Tibial nerve (tissue), 4 donors: ENCODE data around the gene ODF2.

Experiments
- CTCF ChIP-seq, 5 experiments: fragments of 200-600 bp in 3 of 5; fragments of 450-650 bp in 2 of 5; sonication (generic) in 3 of 5; IDR thresholded peaks; one replicate each; pipeline ENCODE4 v1.5.1; 2016 to 2019; ENCODE audit warnings: antibody characterized with exemption in 5 of 5, mild to moderate bottlenecking in 3 of 5, moderate library complexity in 2 of 5
- EP300 ChIP-seq, 2 donors: sonication (generic); formaldehyde crosslinking; IDR thresholded peaks; one replicate each; pipeline ENCODE4 v1.6.1; 2017; ENCODE audit warnings: antibody characterized with exemption in 2 of 2, mild to moderate bottlenecking in 1 of 2
- POLR2A ChIP-seq, 2 donors: fragments of 450-650 bp; IDR thresholded peaks; one replicate each; pipeline ENCODE4 v1.6.1; 2017; ENCODE audit warnings: antibody characterized with exemption in 2 of 2, mild to moderate bottlenecking in 2 of 2, moderate library complexity in 2 of 2

GRCh38 chr9:128498911-128499310, 43.1 kb downstream of the ODF2 start:
- TF ChIP-seq POLR2A (IDR thresholded peaks at IDR 0.05): no peak
- no peak for TF ChIP-seq EP300 (IDR thresholded peaks at IDR 0.05)
- no peak for TF ChIP-seq CTCF (IDR thresholded peaks at IDR 0.05)
